ENCODE data around the gene MAN2A2.

Gene MAN2A2

DNA sequence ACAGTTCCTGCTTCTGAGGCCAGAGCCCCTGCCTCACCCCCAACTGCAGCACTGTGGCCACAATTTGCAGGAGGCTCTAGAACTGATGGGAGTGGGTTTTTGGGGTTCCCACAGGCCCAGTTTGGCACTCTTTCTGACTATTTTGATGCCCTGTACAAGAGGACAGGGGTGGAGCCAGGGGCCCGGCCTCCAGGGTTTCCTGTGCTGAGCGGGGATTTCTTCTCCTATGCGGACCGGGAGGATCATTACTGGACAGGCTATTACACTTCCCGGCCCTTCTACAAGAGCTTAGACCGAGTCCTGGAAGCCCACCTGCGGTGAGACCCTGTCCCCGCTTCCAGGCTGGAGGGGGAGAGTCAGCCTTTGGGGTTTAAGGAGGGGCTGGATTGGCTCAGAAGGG, 6.9 kb downstream of the MAN2A2 start:
- no peak overlapping the region for H3K4me3 ChIP-seq (ENCODE audit: low read depth, low read length)
- no peaks in the 10 kb centered on the region for H3K27me3 ChIP-seq (ENCODE audit: control insufficient read depth, insufficient read depth, low read length)
- no peak overlapping the region for H3K9ac ChIP-seq (ENCODE audit: low read depth, low read length)
- H3K36me3 ChIP-seq (ENCODE audit: control insufficient read depth, insufficient read depth, low read length) = peaks cover 31% of the 10 kb centered on the region
- H3K4me1 ChIP-seq (ENCODE audit: control insufficient read depth, insufficient read depth, low read length) = no peaks in the 10 kb centered on the region
- no peak overlapping the region for H3K27ac ChIP-seq (ENCODE audit: low read depth, low read length)
- no peaks in the 10 kb centered on the region for H3K9me3 ChIP-seq (ENCODE audit: control insufficient read depth, insufficient read depth, low read length)

DNA sequence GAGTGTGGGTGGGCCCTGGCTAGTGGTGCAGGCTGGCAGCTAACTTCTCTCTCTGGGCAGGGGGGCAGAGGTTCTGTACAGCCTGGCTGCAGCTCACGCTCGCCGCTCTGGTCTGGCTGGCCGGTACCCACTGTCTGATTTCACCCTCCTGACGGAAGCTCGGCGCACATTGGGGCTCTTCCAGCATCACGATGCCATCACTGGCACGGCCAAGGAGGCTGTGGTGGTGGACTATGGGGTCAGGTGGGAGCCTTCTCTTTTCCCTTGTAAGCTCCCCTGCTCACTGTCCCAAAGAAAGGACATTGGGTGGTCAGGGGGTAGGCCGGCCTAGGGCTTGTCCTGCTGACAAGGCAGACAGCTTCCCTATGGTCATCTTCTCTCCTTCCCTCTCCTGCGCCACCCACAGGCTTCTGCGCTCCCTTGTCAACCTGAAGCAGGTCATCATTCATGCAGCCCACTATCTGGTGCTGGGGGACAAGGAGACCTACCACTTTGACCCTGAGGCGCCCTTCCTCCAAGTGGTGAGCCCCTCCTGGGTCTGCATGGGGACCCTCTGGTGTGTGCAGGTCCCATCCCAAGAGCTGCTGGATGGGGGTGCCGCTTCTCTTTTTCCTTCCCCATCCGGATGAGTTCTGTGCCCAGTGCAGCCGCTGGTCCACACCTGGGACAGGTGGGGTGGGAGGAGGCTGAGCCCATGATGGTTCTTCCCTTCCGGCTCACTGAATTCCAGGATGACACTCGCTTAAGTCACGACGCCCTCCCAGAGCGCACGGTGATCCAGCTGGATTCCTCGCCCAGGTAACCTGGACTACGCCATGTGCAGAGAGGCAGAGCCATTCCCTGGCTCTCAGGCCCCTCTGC, 7.6 kb downstream of the MAN2A2 start:
- no peaks in the 10 kb centered on the region for H3K4me1 ChIP-seq (ENCODE audit: control insufficient read depth, insufficient read depth, low read length)
- peaks cover 30% of the 10 kb centered on the region for H3K36me3 ChIP-seq (ENCODE audit: control insufficient read depth, insufficient read depth, low read length)
- H3K4me3 ChIP-seq (ENCODE audit: low read depth, low read length) = no peak overlapping the region
- H3K9ac ChIP-seq (ENCODE audit: low read depth, low read length) = no peak overlapping the region
- no peak overlapping the region for H3K27ac ChIP-seq (ENCODE audit: low read depth, low read length)
- H3K27me3 ChIP-seq (ENCODE audit: control insufficient read depth, insufficient read depth, low read length) = no peaks in the 10 kb centered on the region
- no peaks in the 10 kb centered on the region for H3K9me3 ChIP-seq (ENCODE audit: control insufficient read depth, insufficient read depth, low read length)

DNA sequence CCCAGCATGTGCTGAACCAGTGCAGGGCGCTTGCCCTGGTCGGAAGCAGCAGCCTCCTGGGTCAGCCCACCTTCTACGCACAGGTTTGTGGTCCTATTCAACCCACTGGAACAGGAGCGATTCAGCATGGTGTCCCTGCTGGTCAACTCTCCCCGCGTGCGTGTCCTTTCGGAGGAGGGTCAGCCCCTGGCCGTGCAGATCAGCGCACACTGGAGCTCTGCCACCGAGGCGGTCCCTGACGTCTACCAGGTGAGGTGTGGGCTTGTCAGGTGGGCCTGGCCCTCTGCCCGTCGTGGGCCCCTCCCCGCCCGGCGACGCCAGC, 8.2 kb downstream of the MAN2A2 start:
- Histone ChIP-seq H3K27ac (ENCODE audit: low read depth, low read length) (no peak overlapping the region), H3K9me3 (ENCODE audit: control insufficient read depth, insufficient read depth, low read length) (no peaks in the 10 kb centered on the region), H3K4me3 (ENCODE audit: low read depth, low read length) (no peak overlapping the region), H3K27me3 (ENCODE audit: control insufficient read depth, insufficient read depth, low read length) (no peaks in the 10 kb centered on the region), H3K9ac (ENCODE audit: low read depth, low read length) (no peak overlapping the region), H3K4me1 (ENCODE audit: control insufficient read depth, insufficient read depth, low read length) (no peaks in the 10 kb centered on the region), H3K36me3 (ENCODE audit: control insufficient read depth, insufficient read depth, low read length) (peaks cover 29% of the 10 kb centered on the region)

DNA sequence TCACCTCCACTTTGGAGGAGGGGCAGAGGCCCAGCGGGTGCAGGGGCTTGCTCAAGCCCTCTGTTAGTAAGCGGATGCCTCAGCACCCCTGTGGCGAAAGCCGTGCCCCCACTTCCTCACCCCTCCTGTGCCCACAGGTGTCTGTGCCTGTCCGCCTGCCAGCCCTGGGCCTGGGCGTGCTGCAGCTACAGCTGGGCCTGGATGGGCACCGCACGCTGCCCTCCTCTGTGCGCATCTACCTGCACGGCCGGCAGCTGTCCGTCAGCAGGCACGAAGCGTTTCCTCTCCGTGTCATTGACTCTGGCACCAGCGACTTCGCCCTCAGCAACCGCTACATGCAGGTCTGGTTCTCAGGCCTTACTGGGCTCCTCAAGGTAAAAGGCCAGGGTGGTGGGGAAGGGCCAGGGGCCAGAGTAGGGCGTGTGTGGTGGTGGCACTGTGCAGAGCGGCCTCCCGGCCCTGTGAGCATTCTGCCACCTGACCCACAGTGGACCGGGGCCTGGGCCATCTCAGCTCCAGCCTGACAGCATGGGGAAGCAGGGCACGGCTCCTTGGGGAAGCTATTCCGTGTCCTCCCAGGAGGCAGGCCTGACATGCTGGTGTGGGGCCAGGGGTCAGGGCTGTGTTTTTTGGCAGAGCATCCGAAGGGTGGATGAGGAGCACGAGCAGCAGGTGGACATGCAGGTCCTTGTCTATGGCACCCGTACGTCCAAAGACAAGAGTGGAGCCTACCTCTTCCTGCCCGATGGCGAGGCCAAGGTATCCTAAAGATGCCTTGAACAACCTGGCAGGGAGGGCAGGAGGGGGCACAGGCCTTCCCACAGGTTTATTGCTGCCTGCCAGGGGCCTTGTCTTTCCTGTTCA, 9.0 kb downstream of the MAN2A2 start:
- Histone ChIP-seq H3K4me1 (ENCODE audit: control insufficient read depth, insufficient read depth, low read length) (no peaks in the 10 kb centered on the region), H3K9me3 (ENCODE audit: control insufficient read depth, insufficient read depth, low read length) (no peaks in the 10 kb centered on the region), H3K9ac (ENCODE audit: low read depth, low read length) (no peak overlapping the region), H3K27ac (ENCODE audit: low read depth, low read length) (no peak overlapping the region), H3K36me3 (ENCODE audit: control insufficient read depth, insufficient read depth, low read length) (peaks cover 29% of the 10 kb centered on the region), H3K27me3 (ENCODE audit: control insufficient read depth, insufficient read depth, low read length) (no peaks in the 10 kb centered on the region), H3K4me3 (ENCODE audit: low read depth, low read length) (no peak overlapping the region)

DNA sequence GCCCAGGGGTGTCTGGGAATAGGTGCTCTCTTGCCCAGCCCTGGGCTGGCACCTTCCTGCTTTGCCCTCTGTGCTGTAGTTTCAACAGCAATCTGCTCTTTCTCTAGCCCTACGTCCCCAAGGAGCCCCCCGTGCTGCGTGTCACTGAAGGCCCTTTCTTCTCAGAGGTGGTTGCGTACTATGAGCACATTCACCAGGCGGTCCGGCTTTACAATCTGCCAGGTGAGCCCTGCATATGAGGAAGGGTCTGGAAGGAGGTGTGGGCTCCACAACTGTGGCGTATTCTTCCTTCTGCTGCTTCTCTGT, 9.6 kb downstream of the MAN2A2 start:
- no peak overlapping the region for H3K9ac ChIP-seq (ENCODE audit: low read depth, low read length)
- no peak overlapping the region for H3K27ac ChIP-seq (ENCODE audit: low read depth, low read length)
- peaks cover 31% of the 10 kb centered on the region for H3K36me3 ChIP-seq (ENCODE audit: control insufficient read depth, insufficient read depth, low read length)
- H3K4me3 ChIP-seq (ENCODE audit: low read depth, low read length) = no peak overlapping the region
- no peaks in the 10 kb centered on the region for H3K9me3 ChIP-seq (ENCODE audit: control insufficient read depth, insufficient read depth, low read length)
- H3K27me3 ChIP-seq (ENCODE audit: control insufficient read depth, insufficient read depth, low read length) = no peaks in the 10 kb centered on the region
- no peaks in the 10 kb centered on the region for H3K4me1 ChIP-seq (ENCODE audit: control insufficient read depth, insufficient read depth, low read length)

DNA sequence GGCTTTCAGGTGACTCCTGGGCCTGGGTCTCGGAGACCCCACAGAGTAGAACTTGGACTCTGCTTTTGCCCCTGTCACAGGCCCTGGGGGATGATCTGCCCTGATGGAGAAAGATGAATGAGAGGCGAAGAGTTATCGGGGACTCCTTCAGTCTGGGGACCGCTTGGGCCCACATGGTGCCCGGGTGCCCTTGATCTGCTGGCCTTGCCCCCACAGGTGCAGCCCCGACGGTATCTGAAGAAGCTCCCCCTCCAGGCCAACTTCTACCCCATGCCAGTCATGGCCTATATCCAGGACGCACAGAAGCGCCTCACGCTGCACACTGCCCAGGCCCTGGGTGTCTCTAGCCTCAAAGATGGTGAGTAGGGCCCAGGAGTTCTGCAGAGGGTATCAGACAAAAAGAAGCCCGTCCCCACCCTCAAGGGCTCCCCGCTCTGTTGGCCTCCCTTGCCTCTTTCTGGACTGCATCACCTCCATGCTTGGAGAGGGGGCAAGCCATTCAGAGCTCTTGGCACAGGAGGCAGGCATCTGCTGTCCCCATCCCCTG, 10.4 kb downstream of the MAN2A2 start:
- Histone ChIP-seq H3K9ac (ENCODE audit: low read depth, low read length) (no peak overlapping the region), H3K36me3 (ENCODE audit: control insufficient read depth, insufficient read depth, low read length) (peaks cover 36% of the 10 kb centered on the region), H3K9me3 (ENCODE audit: control insufficient read depth, insufficient read depth, low read length) (no peaks in the 10 kb centered on the region), H3K27ac (ENCODE audit: low read depth, low read length) (no peak overlapping the region), H3K27me3 (ENCODE audit: control insufficient read depth, insufficient read depth, low read length) (no peaks in the 10 kb centered on the region), H3K4me3 (ENCODE audit: low read depth, low read length) (no peak overlapping the region), H3K4me1 (ENCODE audit: control insufficient read depth, insufficient read depth, low read length) (no peaks in the 10 kb centered on the region)

DNA sequence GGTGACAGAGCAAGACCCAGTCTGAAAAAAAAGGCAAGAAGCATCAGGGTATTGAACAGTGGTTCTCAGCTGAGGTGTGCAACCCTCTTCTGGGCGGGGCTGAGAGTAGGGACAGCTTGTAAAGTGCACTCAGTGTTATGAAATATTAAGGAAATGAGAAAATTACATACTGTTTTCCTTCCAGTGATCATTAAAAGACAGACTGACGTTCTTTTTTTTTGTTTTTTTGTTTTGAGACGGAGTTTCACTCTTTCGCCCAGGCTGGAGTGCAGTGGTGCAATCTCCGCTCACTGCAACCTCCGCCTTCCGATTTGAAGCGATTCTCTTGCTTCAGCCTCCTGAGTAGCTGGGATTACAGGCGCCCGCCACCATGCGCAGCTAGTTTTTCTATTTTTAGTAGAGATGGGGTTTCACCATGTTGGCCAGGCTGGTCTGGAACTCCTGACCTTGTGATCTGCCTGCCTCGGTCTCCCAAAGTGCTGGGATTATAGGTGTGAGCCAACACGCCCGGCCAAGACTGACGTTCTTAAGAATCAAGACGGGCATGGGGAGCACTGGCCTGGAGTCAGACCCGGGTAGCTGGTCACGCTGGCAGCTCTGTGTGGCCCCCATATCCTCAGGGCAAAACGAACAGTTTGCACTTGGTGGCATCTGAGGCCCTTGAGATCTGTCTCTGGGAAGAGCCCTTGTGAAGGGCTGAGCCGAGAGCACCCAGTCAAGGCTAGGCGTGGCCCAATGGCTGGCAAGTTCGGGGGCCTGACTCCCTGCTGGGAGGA, 11.4 kb downstream of the MAN2A2 start:
- Histone ChIP-seq H3K9me3 (ENCODE audit: control insufficient read depth, insufficient read depth, low read length) (no peaks in the 10 kb centered on the region), H3K4me3 (ENCODE audit: low read depth, low read length) (no peak overlapping the region), H3K9ac (ENCODE audit: low read depth, low read length) (no peak overlapping the region), H3K27me3 (ENCODE audit: control insufficient read depth, insufficient read depth, low read length) (no peaks in the 10 kb centered on the region), H3K27ac (ENCODE audit: low read depth, low read length) (no peak overlapping the region), H3K4me1 (ENCODE audit: control insufficient read depth, insufficient read depth, low read length) (no peaks in the 10 kb centered on the region), H3K36me3 (ENCODE audit: control insufficient read depth, insufficient read depth, low read length) (peaks cover 37% of the 10 kb centered on the region)

DNA sequence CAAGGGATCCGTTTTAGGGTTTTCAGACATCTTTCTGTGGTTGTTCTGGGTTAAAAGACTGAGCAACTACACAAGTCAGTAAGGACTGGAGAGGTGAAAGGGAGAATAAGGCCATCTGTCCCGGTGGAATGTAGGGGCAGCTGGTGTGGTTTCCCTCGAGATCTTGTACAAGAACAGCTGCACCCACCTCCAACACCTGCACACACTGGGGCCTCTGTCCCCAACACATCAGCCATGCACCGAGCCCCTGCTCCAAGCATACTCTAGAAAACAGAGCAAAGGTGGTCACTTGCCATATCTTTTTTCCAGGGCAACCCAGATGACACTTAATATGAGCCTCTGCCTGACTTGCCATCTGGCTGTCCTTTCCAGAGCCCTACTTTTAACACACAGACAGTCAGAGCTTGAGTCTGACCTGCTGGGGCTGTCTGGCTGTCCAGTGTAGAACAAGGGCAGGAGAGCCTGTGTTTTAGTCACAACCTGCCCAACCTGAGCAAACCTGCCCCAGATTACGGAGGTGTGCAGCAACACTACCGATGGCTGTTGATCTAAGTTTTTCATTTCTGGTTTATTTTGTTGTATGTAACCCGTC, 12.2 kb downstream of the MAN2A2 start:
- Histone ChIP-seq H3K36me3 (ENCODE audit: control insufficient read depth, insufficient read depth, low read length) (peaks cover 38% of the 10 kb centered on the region), H3K9ac (ENCODE audit: low read depth, low read length) (no peak overlapping the region), H3K27ac (ENCODE audit: low read depth, low read length) (no peak overlapping the region), H3K4me1 (ENCODE audit: control insufficient read depth, insufficient read depth, low read length) (no peaks in the 10 kb centered on the region), H3K4me3 (ENCODE audit: low read depth, low read length) (no peak overlapping the region), H3K9me3 (ENCODE audit: control insufficient read depth, insufficient read depth, low read length) (no peaks in the 10 kb centered on the region), H3K27me3 (ENCODE audit: control insufficient read depth, insufficient read depth, low read length) (no peaks in the 10 kb centered on the region)

DNA sequence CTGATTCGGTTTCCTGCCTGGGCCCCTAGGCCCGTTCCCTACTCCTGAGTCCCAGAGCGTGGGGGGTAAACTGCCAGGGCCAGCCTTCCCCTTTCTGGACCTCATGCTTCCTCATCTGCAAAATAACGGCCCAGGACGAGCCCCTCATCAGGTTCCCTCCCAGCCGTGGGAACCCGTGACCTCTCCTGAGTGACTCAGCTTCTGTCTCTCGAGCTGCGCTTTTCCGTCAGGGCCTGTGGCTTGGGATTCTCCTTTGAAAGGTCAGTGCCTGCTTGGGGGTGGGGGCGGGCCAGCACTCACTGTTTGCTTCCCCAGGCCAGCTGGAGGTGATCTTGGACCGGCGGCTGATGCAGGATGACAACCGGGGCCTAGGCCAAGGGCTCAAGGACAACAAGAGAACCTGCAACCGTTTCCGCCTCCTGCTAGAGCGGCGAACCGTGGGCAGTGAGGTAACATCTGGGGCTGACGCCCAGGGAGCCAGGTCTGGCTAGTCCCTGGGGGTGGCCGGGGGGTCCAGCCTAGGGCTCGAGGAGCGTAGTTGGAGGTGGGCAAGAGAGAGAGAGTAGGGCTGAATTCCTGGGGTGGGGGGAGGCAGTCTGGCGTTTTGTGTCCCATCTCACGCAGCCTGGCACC, 12.8 kb downstream of the MAN2A2 start:
- Histone ChIP-seq H3K27me3 (ENCODE audit: control insufficient read depth, insufficient read depth, low read length) (no peaks in the 10 kb centered on the region), H3K27ac (ENCODE audit: low read depth, low read length) (no peak overlapping the region), H3K36me3 (ENCODE audit: control insufficient read depth, insufficient read depth, low read length) (peaks cover 39% of the 10 kb centered on the region), H3K4me1 (ENCODE audit: control insufficient read depth, insufficient read depth, low read length) (no peaks in the 10 kb centered on the region), H3K9me3 (ENCODE audit: control insufficient read depth, insufficient read depth, low read length) (no peaks in the 10 kb centered on the region), H3K9ac (ENCODE audit: low read depth, low read length) (no peak overlapping the region), H3K4me3 (ENCODE audit: low read depth, low read length) (no peak overlapping the region)

DNA sequence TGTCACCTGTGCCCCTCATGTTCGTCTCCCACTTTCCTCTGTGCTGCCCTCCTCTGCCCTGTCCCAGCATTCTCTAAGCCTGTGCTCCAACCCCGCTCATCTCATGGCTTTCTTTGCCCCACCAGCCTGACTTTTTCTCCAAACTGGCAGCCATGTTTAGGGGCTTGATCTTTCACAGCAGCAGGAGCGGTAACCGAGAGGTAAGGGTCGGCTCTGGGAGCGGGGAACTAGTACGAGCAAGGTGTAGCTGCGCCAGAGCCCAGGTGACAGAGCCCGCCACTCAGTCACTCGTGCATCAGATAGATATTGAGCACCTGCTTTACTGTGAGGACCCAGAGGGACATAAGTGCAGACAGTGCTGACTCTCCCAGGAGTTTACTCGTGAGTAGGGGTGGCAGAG, 13.4 kb downstream of the MAN2A2 start:
- H3K4me1 ChIP-seq (ENCODE audit: control insufficient read depth, insufficient read depth, low read length) = no peaks in the 10 kb centered on the region
- peaks cover 37% of the 10 kb centered on the region for H3K36me3 ChIP-seq (ENCODE audit: control insufficient read depth, insufficient read depth, low read length)
- H3K27ac ChIP-seq (ENCODE audit: low read depth, low read length) = no peak overlapping the region
- H3K9ac ChIP-seq (ENCODE audit: low read depth, low read length) = no peak overlapping the region
- no peaks in the 10 kb centered on the region for H3K9me3 ChIP-seq (ENCODE audit: control insufficient read depth, insufficient read depth, low read length)
- H3K27me3 ChIP-seq (ENCODE audit: control insufficient read depth, insufficient read depth, low read length) = no peaks in the 10 kb centered on the region
- no peak overlapping the region for H3K4me3 ChIP-seq (ENCODE audit: low read depth, low read length)

All from HUES48 (cell line).